NB4 (cell line): ENCODE data around the gene LDLRAD4.

Experiments used
- DNase-seq: peaks from one replicate; pipeline ENCODE4 v3.0.0; 2010; ENCODE audit warnings: low read depth
- H3K4me3 ChIP-seq: one replicate; pipeline ENCODE4 v1.5.1; 2011; ENCODE audit warnings: mild to moderate bottlenecking, low read depth, low read length, moderate library complexity
- MYC ChIP-seq: IDR thresholded peaks from 2 replicates; pipeline ENCODE4 v1.6.1; 2011; ENCODE audit warnings: low read depth, low read length
- POLR2A ChIP-seq: IDR thresholded peaks from 2 replicates; pipeline ENCODE4 v1.6.1; 2011; ENCODE audit warnings: mild to moderate bottlenecking; ENCODE audit not compliant: insufficient read length; ENCODE audit errors: extremely low read depth
- TF ChIP-seq, protein P1 (sequence below): IDR thresholded peaks from 2 replicates; pipeline ENCODE4 v1.6.1; 2011; ENCODE audit warnings: low read depth, low read length
- TF ChIP-seq, protein P2 (sequence below): IDR thresholded peaks from one replicate; pipeline ENCODE4 v1.5.1; 2012; ENCODE audit warnings: low read depth, low read length

The LDLRAD4 gene

DNA sequence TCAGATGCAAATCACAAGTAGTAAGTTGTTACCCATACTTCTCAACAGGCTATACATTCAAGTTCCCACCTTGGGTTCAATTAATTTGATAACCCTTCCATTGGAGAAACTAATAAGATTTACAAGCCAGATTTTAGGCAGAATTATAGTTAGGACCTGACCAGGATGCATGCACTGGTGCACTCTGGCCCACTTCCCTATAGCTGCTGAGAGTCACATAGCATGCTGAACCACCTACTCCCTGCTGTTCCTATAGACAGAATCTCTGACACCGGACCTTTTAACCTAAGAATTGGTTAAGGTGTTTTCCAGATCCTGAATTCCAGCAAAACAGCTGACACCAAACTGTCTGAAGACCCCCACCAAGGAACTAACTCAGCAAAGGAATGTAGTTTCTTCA is 481.6 kb downstream of the LDLRAD4 start:
- DNase-seq = no peak
- H3K4me3 ChIP-seq = no peak overlapping the region
- TF ChIP-seq, protein P1, sequence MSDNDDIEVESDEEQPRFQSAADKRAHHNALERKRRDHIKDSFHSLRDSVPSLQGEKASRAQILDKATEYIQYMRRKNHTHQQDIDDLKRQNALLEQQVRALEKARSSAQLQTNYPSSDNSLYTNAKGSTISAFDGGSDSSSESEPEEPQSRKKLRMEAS = no peak
- TF ChIP-seq POLR2A (no peak), MYC (no peak)
- TF ChIP-seq, protein P2, sequence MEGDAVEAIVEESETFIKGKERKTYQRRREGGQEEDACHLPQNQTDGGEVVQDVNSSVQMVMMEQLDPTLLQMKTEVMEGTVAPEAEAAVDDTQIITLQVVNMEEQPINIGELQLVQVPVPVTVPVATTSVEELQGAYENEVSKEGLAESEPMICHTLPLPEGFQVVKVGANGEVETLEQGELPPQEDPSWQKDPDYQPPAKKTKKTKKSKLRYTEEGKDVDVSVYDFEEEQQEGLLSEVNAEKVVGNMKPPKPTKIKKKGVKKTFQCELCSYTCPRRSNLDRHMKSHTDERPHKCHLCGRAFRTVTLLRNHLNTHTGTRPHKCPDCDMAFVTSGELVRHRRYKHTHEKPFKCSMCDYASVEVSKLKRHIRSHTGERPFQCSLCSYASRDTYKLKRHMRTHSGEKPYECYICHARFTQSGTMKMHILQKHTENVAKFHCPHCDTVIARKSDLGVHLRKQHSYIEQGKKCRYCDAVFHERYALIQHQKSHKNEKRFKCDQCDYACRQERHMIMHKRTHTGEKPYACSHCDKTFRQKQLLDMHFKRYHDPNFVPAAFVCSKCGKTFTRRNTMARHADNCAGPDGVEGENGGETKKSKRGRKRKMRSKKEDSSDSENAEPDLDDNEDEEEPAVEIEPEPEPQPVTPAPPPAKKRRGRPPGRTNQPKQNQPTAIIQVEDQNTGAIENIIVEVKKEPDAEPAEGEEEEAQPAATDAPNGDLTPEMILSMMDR = no peak
